Transverse colon (tissue), 4 donors: ENCODE measurements around the gene NDUFA6.

Experiments used
- EP300 ChIP-seq: sonication (generic); formaldehyde crosslinking; IDR thresholded peaks from one replicate; pipeline ENCODE4 v1.6.1; 2017; ENCODE audit warnings: antibody characterized with exemption, low read depth
- POLR2A ChIP-seq: fragments of 450-650 bp; IDR thresholded peaks from one replicate; pipeline ENCODE4 v1.6.1; 2016; ENCODE audit warnings: antibody characterized with exemption, mild to moderate bottlenecking, moderate library complexity
- POLR2AphosphoS5 ChIP-seq, 3 donors: sonication (generic); formaldehyde crosslinking; IDR thresholded peaks; one replicate each; pipeline ENCODE4 v1.6.1; 2016; ENCODE audit warnings: antibody characterized with exemption in 3 of 3
- TF ChIP-seq, protein P1 (sequence below), 5 experiments: fragments of 200-600 bp in 3 of 5; fragments of 450-650 bp in 2 of 5; sonication (generic) in 3 of 5; IDR thresholded peaks; 1 replicate in 2 of 5; 2 replicates in 3 of 5; pipeline ENCODE4 v1.5.1; 2016 to 2017; ENCODE audit warnings: antibody characterized with exemption in 5 of 5, inconsistent platforms in 3 of 5, mild to moderate bottlenecking in 2 of 5, moderate library complexity in 1 of 5

DNA sequence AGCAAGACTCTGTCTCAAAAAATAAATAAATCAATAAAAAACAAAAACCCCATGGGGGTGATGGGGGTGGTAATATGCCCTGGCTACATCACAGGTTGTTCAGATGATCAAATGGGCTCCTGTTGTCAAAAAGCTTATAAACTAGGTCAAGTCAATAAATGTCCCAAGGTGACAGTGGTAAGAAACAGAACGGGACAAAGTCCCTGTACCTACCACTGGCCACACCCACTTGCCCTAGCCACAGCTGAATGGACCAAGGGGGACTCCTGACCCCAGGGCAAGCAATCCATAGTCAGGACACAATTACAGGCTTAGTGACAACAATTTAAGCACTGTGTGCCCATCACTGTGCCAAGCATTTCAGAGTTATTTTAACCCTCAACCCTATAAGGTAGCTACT lies 25.9 kb downstream of the NDUFA6 start:
- TF ChIP-seq POLR2A, result no peak
- TF ChIP-seq, protein P1, sequence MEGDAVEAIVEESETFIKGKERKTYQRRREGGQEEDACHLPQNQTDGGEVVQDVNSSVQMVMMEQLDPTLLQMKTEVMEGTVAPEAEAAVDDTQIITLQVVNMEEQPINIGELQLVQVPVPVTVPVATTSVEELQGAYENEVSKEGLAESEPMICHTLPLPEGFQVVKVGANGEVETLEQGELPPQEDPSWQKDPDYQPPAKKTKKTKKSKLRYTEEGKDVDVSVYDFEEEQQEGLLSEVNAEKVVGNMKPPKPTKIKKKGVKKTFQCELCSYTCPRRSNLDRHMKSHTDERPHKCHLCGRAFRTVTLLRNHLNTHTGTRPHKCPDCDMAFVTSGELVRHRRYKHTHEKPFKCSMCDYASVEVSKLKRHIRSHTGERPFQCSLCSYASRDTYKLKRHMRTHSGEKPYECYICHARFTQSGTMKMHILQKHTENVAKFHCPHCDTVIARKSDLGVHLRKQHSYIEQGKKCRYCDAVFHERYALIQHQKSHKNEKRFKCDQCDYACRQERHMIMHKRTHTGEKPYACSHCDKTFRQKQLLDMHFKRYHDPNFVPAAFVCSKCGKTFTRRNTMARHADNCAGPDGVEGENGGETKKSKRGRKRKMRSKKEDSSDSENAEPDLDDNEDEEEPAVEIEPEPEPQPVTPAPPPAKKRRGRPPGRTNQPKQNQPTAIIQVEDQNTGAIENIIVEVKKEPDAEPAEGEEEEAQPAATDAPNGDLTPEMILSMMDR (IDR thresholded peaks at IDR 0.05), result no peak
- TF ChIP-seq POLR2AphosphoS5 (IDR thresholded peaks at IDR 0.05), result peak in 1 of 3 donors; percentile 8
- no peak for TF ChIP-seq EP300
